Peyer's patch (tissue), 4 donors: Measurements from ENCODE around the gene ELF2.

Experiments
- CTCF ChIP-seq, 6 experiments: fragments of 450-650 bp in 4 of 6; fragments of 200-600 bp in 2 of 6; sonication (generic) in 1 of 6; IDR thresholded peaks; one replicate each; pipeline ENCODE4 v1.5.1; 2017 to 2019; ENCODE audit warnings: antibody characterized with exemption in 6 of 6, mild to moderate bottlenecking in 3 of 6, moderate library complexity in 1 of 6
- POLR2A ChIP-seq, 2 donors: fragments of 450-650 bp; IDR thresholded peaks; one replicate each; pipeline ENCODE4 v1.5.1; 2017; ENCODE audit warnings: antibody characterized with exemption in 2 of 2, mild to moderate bottlenecking in 2 of 2, moderate library complexity in 2 of 2

GRCh38 chr4:139123910-139124309, 53.1 kb downstream of the ELF2 start:
- TF ChIP-seq CTCF (IDR thresholded peaks at IDR 0.05): no peak
- no peak for TF ChIP-seq POLR2A (IDR thresholded peaks at IDR 0.05)
